ENCODE results near the gene MARCO.

- no peak for TF ChIP-seq CTCF (IDR thresholded peaks at IDR 0.05)
- no peak for TF ChIP-seq EZH2 (IDR thresholded peaks at IDR 0.05; ENCODE audit: borderline replicate concordance, insufficient read depth, low read depth, low read length, poor library complexity, severe bottlenecking)
Observed at GRCh38 chr2:118991554-118991953, 49.6 kb downstream of the MARCO start.

Data from B cell (primary cell).